Suprapubic skin (tissue), 3 donors: Measurements from ENCODE around the gene ULK4.

Source experiments
- CTCF ChIP-seq, 2 donors: fragments of 200-600 bp in 1 of 2; fragments of 450-650 bp in 1 of 2; sonication (generic) in 1 of 2; IDR thresholded peaks; one replicate each; pipeline ENCODE4 v1.5.1; 2016 to 2019; ENCODE audit warnings: antibody characterized with exemption in 2 of 2, mild to moderate bottlenecking in 1 of 2, moderate library complexity in 1 of 2
- POLR2A ChIP-seq, 2 donors: fragments of 450-650 bp; IDR thresholded peaks; one replicate each; pipeline ENCODE4 v1.6.1; 2017; ENCODE audit warnings: antibody characterized with exemption in 2 of 2, mild to moderate bottlenecking in 2 of 2, moderate library complexity in 2 of 2

- no peak for TF ChIP-seq POLR2A (IDR thresholded peaks at IDR 0.05)
- TF ChIP-seq CTCF (IDR thresholded peaks at IDR 0.05): no peak
Measured at GRCh38 chr3:41960826-41961750, 815 bp downstream of the ULK4 start.
